HG03520 (cell line): ENCODE results near the gene DSCAML1.

Experiments
- ATAC-seq: cut with Tn5 transposase; IDR thresholded peaks from one replicate; pipeline ENCODE4 v1.9.1; 2021; ENCODE audit warnings: mild to moderate bottlenecking, moderate library complexity; ENCODE audit not compliant: unreplicated experiment

Gene DSCAML1

DNA sequence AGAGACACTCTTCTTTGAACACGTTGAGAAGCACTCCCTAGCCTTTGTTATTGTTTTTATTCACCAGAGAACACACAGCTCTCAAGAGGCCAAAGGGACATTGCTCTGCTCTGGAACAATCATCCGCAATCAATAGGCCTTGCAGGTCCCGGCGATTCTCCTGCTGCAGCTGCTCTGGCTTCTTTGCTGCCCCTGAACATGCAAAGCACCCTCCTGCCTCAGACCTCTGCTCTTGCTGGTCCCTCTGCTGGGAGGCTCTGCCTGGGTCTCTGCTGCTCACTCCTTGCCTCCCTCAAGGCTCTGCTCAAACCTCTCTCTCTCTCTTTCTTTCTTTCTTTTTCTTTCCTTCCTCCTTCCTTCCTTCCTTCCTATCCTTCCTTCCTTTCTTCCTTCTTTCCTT is 232.7 kb downstream of the DSCAML1 start:
- ATAC-seq, result no peak

DNA sequence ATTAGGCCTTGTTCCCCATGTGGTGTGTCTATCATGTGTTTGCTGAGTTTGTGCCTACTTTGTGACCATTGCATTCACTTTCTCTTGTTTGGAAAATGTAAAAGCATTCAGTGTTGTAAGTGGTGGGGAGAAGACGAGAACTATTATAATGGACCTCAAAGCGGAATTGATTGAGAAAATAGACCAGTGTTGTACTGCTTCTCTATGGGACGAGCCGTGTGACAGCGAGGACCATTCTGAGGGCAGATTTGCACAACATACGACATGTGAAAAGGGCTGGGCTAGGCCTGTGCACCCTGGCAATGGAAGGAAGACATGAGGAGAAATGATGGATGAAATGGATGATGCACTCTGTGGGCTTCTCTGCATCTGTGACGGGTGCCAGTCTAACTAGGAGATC is 233.5 kb downstream of the DSCAML1 start:
- ATAC-seq, result no peak

DNA sequence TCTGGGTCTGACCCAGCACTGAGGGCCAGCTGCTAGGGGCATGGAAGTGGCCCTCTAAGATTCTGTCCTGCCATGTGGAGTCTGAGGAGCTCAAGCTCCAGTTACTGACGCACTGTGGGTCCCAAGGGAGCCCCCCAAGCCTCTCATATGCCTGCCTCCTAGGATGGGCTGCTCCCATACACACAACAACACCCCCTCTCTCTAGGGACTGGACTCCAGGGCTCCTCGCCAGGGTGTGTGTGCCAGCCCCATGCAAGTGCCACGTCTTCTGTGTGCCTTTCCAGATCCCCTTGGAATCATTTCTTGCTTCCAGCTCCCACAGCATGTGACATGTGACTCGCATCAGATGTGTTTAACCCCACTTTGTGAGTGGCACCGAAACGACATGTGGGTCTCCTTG is 234.9 kb downstream of the DSCAML1 start:
- ATAC-seq, result no peak

DNA sequence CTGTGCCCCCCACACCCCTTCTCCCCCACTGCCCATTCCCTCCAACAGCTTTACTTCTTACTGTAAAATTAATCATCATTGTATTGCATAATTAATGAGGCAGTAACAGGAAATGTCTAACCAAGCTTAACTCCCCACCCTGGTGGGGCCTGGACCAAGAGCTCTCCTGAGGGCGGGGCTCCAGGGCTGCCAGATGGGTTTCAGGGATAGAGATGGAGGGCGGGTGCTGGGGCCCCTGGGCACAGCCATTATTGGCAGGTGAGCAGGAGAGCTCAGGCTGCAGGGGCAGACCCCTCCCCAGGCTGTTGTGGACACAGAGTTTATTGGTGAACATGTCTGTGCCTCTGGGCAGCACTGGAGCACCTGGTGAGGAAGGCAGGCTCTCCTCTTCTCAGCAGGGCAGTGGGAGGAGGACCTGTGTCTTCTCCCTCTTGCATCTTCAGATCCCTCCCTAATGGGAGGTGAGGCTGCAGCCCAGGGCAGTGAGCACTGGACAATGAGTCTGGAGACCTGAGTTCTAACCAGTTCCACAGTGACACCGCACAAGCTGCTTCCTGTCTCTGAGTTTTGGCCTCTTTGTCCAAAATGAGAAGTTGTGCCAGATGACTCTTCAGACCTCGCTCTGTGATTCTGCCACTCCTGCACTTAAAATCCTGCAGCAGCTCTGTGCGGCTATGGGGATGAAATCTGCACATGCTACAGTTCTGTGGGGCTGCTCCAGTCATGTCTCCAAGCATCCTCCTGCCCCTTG is 236.1 kb downstream of the DSCAML1 start:
- ATAC-seq, result no peak

DNA sequence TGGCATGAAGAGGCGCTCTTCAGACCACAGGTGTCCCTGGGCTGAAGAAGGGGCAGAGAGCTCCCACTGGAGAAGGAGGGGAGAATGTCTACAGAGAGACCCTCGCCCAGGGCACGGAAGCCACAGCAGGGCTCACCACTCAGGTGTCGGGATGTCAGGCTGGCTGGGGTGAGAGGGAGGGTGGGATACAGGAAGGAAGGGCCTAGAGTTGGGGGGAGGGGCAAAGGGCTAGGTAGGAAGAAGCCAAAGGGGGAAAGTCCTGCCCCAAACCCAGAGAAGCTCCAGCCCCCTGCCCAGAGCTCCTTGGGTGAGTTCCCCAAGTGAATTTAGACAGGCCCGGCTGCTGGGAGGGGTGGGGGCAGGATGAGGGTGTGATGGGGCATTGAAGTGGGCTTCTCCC is 237.3 kb downstream of the DSCAML1 start:
- ATAC-seq, result no peak

DNA sequence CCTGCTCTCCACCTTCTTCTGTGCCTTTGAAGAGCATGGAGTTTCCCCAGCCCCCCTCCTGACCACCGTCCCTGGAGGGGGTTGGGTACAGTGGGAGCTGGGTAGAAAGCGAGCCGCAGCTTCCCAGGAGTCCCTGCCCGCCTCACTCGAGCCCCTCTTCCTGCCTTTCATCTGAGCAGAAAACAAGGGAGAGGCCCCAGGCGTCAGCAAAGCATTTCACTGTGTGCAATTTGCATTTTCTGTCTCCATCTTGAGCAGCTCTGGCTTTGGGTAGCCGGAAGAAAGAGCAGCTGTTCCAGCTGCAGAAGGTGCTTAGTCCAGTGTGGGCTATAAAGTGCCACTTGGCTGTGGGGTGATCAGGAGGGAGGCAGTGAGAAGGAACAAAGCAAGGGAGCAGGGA is 239.7 kb downstream of the DSCAML1 start:
- ATAC-seq, result no peak

DNA sequence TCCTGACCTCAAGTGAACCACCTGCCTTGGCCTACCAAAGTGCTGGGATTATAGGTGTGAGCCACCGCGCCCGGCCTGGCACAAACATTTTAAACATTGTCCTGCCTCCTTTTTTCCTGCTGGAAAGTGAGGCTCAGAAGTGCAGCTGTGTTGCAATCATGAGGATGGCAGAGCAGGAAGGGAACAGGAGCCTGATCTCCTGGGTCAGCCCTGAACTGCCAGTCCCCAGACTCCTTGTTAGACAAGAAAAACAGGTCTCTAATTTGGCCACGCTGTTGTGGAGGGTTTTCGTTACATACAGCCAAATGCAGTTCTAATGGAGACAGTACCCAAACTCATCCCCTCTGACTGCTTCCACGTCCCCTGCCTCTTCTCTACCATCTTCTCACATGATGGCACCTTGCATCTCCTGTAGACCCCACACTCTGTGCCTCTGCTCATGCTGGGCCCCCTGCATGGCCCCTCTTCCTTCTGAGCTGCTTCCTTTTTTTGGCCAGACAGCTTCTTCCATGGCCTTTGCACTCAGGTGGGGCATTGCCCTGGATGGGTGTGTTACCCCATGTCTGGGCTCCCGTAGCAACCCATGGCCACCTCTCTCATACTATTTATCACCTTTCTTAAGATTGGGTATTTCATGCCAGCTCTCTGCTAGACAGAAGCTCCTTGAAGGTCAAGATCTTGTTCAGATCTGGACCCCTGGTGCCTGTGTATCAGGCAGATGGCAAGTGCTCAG is 242.2 kb downstream of the DSCAML1 start:
- no peak for ATAC-seq

DNA sequence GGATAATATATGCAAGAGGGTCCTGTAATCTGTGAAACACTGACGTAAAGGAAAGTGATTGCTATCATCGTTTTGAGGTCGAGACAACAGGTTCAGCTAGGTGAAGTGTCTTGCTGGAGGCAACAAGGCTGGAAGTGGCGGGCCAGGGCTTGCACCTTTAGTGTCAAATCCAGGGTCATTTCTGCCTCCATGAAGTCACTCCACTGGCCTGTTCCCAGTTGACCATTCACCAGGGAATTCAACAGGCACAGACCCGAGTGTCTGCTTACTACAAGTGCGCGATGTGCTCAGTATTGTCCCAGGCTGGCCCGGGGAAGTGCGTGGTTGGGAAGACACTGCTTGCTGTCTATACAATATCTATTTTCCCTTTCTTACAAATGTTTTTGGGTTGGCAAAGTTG is 244.4 kb downstream of the DSCAML1 start:
- no peak for ATAC-seq

DNA sequence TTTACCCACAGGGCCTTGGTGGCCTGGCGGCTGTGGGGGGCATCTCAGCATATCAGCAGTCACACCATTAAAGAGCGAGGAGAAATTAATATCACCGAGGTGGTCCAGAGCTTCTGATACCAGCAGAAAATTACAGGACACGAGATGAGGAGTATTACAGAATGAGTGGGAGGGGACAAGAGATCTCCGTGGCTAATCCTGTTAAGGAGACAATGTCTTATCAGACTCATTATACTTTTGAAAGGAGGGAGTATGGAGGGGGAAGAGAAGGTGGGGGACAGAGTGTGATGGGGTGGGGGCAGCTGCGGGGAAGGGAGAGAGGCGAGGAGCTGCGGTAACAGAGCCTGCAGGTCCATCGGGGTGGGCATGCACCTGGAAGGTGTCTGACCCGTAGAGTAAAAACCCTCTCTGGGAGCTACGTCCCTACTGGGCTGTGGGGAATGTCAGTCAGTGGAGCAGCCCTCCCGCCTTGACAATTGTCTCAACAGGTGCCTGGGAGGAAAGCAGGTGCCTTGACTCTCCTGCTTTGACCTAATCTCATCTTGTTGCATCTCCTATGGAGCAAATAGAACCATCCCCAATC is 245.2 kb downstream of the DSCAML1 start:
- no peak for ATAC-seq

DNA sequence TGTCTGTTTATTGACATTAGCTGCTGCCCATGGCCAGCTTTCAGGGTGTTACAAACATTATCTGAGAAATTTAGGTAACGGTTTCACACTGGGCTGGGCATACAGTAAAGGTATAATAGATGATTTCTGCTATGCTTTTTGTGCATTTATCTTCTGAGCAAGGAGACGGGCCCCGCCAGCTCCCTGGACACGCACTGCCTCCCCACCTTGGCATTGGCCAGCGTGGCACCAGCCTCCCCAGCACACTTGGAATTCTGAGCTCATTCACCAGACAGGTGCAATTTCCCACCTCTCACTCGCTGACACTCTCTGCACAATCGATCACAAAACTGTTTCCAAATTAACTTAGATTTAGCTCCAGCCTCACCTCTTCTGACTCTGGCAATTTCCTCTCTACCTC is 246.6 kb downstream of the DSCAML1 start:
- ATAC-seq, result no peak

DNA sequence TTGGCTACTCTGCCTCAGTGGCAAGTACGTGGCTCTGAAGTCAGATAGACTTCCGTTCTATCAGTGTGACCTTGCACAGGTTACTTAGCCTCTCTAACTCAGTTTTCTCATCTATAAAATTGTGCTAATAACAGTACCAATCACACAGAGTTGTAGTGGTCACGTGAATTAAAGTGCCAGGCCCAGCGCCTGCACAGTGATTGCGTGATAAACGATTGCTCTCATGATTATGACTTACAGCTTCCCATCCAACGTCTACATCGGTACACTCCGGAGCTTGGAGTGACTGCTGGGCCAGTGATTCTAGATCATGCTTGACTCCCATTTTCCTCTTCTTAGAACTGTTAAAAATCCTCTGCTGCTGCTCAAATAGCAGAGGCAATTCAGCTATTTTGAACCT is 247.6 kb downstream of the DSCAML1 start:
- ATAC-seq, result no peak

DNA sequence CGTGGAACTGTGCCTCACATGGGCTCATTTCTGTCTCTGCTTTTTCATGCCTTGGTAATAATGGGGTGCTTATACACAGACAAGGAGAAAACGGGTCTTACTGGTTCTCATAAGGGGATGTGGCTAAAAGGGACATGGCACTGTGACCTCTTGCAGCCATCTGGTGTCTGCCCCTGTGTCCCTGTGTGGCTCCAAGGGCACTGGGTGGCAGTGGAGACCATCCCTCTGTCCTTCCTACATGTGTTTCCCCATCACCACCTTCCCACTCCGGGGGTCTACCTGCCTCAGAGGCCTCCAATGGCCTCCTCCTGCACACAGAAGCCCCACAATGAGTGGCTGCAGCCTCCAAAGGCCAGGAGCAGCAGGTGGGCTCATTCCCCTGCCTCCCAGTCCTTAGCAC is 248.1 kb downstream of the DSCAML1 start:
- ATAC-seq, result no peak

DNA sequence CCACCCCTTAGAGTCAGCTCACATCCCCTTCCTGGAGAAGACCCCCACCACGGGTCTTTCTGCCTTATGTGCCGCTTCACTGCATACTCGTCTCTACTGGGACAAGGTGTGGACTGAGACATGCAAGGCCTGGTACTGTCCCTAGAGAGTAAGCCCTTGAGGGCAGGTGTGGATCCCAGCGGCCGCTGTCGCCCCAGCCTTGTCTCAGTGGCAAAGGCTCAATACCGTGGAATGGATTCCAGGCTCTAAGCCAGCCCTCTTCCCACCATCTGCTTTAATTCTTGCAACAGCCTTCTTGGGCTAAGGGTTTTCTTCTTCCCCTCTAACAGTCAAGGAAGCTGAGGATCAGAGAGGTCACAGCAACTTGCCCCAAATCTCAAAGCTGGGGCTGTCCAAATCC is 249.1 kb downstream of the DSCAML1 start:
- no peak for ATAC-seq

DNA sequence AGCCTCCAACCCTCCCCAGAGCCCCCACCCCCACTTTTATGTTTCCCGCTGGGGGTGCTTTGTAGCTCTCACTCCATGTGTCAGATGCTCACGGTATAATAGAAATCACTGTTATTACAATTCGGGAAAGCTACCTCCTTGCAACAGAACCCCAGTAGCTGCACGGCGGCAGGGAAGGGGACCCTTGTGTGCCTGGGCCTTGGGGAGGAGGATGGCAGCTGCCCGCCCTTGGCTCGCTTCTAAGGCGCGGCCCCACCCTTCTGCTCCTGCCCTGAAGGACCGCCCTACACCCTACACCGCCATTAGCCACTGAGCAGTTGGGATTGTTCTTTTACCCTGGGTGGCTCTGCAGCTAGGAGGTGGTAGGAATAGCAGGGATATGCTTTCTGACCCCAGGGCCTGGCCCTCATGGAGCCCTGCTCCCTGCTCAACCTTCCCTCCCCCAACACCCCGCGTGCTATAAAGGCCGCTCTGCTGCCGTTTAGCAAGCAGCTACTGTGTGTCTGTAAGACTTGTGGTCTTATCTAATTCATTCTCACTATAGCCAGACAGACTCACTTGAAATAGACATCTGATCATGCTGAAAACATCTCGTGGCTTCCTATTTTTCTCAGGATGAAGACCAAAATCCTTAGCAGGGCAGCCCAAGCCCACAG is 249.7 kb downstream of the DSCAML1 start:
- no peak for ATAC-seq

DNA sequence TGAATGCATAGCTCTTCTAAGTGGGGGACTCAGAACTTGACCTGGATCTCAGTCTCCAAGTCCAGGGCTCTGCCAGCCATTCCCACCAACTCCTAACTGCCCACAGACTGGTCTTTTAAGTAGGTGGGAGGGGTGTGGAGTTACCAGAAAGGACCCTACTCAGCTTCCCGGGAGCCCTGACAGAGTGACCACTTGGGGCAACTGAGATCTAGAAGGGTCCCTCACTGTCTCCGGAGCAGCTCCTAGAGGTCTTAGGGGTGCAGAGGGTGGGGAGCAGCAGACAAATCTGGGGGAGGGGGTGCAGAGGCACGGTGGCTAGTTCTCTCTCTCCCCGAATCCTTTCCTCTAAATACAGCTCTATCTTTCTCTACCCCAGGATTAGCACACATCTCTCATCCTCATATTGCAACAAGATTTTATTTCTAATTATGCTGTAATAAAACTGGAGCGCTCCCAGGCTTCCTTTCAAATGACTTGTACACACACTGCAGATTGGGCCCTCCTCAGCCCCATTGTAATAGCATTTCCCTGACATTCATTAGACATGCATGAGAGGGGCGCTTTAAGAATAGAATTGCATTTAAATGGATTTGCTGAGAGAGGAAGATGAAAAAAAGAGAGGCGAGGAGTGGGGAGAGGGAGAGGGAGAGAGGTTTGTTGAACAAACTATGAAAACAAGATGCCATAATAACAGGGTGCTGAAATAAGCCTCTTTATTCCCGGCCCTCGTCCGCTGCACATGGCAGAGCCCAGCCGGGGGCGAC is 250.4 kb downstream of the DSCAML1 start:
- ATAC-seq, result no peak

DNA sequence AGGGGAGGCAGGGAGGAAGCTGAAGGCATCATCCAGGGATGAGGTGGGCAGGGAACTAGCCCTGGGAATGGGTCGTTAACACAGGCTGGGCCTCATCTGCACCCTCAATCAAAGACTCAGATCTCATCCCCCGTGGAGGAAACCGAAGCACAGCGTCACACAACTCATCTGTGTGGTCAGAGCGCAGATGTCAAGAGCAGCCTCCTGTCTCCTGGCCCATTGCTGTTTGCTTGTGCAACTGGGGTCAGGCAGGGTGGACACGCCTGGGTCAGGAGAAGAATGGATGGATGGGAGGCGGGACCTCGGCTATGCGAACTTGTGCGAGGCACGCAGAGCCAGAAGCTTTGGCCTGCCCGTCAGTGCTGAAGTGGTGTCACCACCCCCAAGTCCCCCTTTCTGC is 251.3 kb downstream of the DSCAML1 start:
- no peak for ATAC-seq

DNA sequence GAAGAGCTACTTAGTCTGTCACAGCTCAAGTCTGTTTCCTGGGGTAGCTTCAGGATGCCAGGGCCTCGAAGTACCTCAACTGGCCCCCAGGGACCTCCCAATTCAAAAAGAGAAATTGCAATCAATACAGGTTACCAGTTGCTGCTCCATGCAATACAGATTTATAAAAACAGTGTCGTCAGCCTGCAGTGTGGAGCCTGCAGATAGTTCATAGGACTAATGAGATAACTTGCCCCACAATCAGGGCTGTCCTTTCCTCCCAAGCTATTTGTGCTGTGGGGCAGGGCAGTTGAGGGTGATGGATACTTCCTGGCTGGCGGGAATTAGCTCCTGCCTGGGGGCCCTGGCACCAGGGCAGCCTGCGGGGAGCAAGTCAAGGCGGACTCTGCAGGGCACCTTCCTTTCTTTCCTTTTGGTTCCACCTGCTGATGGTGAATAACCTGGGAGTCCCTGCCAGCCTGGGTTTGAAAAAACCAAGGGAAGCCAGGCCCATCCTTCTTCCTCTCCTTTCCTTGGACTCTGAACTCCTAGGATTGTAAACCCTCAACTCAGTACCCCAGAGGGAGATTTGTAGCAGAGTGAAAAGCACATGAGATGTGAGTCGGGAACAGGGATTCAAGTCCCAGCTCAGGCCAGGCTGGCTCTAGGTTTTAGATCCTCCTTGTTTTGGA is 252.8 kb downstream of the DSCAML1 start:
- no peak for ATAC-seq

DNA sequence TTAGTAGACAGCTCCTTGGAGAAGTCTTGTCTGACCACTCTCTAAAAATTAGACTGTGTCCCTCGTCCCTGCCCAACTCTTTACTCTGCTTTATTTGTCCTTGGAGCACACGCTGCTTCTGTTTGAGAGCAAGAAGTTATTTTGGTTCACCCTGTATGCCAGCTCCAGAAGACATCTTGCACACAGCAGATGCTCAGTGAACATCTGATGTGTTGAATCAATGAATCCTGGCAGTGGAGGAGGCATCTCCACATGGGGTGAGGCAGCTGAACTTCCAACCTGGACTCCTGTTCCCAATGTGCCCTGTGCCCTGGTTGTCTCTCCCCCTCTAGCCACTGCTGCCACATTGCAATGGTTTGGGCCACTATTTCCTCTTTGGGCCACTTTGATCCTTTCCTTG is 255.8 kb downstream of the DSCAML1 start:
- ATAC-seq, result no peak

DNA sequence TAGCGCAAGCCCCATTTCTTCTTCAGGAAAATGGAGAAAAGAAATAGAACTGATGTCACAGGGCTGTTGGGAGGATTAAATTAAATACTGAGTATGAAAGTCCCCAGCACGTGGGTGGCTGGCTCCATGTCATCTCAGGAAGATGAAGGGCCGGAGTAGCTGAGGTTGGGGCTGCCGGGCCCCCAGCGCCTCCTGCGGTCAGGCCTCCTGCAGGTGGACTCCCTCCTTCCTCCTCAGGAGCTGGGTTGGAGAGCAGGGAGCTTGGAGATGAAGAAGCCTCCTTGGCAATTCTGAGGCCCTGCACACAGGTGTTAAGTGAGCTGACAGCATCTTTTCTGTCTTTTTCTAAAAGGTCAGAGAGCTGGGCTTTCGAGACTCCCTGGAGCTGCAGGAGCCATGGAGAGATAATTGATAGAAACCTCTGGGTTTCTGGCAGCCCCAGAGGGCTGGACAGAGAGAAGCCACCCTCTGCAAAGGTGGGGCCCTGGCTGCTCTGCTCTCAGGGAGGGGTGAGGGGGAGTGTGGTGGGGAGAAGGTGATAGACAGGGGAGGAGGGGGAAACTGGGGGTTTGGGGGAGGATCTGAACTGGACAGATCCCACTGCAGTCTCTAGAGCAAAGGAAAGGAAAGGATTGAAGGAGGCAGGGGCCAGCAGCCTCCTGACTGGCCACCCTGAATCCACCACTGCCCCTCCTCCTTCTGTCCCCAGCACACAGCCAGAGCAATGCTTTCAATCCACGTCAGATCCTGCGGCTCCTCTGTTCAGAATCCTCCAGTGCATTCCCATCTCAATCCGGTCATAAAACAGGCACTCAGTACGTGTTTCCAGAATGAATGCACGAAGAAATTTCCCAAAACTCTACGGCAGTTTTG is 258.5 kb downstream of the DSCAML1 start:
- no peak for ATAC-seq
